Neural cell (in vitro differentiated cells): ENCODE data around the gene NSG2.

Experiments used
- EP300 ChIP-seq: fragments of 450-650 bp; conservative IDR thresholded peaks from 2 replicates; pipeline ENCODE4 v1.6.1; 2014; ENCODE audit warnings: antibody characterized with exemption, mild to moderate bottlenecking, moderate library complexity; ENCODE audit not compliant: poor library complexity, severe bottlenecking
- EZH2 ChIP-seq: fragments of 200-600, 300-800 bp; shearing (Covaris generic), sonication (generic); IDR thresholded peaks from 2 replicates; pipeline ENCODE4 v1.6.1; 2014; ENCODE audit warnings: antibody characterized with exemption, low read length, borderline replicate concordance, mild to moderate bottlenecking; ENCODE audit not compliant: insufficient read depth, poor library complexity, severe bottlenecking
- SMC3 ChIP-seq: fragments of 450-650 bp; conservative IDR thresholded peaks from 2 replicates; pipeline ENCODE4 v1.6.1; 2014; ENCODE audit warnings: antibody characterized with exemption, mild to moderate bottlenecking, moderate library complexity; ENCODE audit not compliant: poor library complexity
- TAF1 ChIP-seq: IDR thresholded peaks from 2 replicates; pipeline ENCODE4 v1.6.1; 2012; ENCODE audit warnings: low read depth
- TF ChIP-seq, protein P1 (sequence below): fragments of 450-650 bp; IDR thresholded peaks from 2 replicates; pipeline ENCODE4 v1.5.1; 2014; ENCODE audit warnings: antibody characterized with exemption, mild to moderate bottlenecking, moderate library complexity; ENCODE audit not compliant: poor library complexity, severe bottlenecking

DNA sequence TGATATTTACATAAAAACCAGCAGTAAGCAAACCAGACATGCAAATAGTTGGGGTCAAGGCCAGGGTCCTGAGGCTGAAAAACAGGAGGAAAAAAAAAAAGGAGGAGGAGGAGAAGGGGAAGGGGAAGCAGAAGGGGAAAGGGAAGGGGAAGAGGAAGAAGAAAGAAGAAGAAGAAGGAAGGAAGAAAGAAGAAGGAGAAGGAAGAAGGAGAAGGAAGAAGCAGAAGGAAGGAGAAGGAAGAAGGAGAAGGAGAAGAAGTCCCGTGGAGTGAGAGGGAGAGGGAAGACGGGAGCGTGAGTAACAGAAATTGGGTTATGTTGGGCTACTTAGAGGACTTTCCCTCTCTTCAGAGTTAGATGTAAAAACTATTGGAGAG, 24.6 kb upstream of the NSG2 start:
- TF ChIP-seq, protein P1, sequence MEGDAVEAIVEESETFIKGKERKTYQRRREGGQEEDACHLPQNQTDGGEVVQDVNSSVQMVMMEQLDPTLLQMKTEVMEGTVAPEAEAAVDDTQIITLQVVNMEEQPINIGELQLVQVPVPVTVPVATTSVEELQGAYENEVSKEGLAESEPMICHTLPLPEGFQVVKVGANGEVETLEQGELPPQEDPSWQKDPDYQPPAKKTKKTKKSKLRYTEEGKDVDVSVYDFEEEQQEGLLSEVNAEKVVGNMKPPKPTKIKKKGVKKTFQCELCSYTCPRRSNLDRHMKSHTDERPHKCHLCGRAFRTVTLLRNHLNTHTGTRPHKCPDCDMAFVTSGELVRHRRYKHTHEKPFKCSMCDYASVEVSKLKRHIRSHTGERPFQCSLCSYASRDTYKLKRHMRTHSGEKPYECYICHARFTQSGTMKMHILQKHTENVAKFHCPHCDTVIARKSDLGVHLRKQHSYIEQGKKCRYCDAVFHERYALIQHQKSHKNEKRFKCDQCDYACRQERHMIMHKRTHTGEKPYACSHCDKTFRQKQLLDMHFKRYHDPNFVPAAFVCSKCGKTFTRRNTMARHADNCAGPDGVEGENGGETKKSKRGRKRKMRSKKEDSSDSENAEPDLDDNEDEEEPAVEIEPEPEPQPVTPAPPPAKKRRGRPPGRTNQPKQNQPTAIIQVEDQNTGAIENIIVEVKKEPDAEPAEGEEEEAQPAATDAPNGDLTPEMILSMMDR: no peak
- TF ChIP-seq EZH2 (no peak), EP300 (no peak), TAF1 (no peak), SMC3 (no peak)
